A673 (cell line): ENCODE results near the gene OASL. TPM values are rescaled to one million over a fixed set of nuclear protein-coding genes. Genes with fewer than 3 reads are reported as not detected.

ENCODE experiments used
- BruUV-seq: library from RNA; stranded (reverse); fragments of 400-500 nt; replicated peaks from 2 replicates; lab custom pipeline; 2021; lab: Mats Ljungman, UMichigan
- CTCF ChIA-PET: fragments of 300-600 bp; sonication (Branson Sonifier 250); formaldehyde crosslinking; loops from one replicate; lab custom pipeline; 2022; ENCODE audit warnings: antibody characterized with exemption; lab: Charles Lee
- POLR2A ChIA-PET: fragments of 300-600 bp; sonication (Branson Sonifier 250); formaldehyde crosslinking; loops from one replicate; lab custom pipeline; 2022; ENCODE audit warnings: antibody characterized with exemption; ENCODE audit not compliant: low non-redundant PET; lab: Charles Lee
- DNase-seq: peaks from one replicate; pipeline ENCODE4 v3.0.0-alpha.2; 2015; ENCODE audit warnings: low spot score
- H3K27ac ChIP-seq: fragments of 200-600 bp; sonication (generic); 2 replicates; pipeline ENCODE4 v1.5.1; 2016; ENCODE audit warnings: mixed run types, low read depth, mild to moderate bottlenecking, mixed read lengths, antibody characterized with exemption, low read length; ENCODE audit not compliant: poor library complexity, severe bottlenecking
- H3K27me3 ChIP-seq: fragments of 200-600 bp; sonication (generic); replicated peaks from 2 replicates; pipeline ENCODE4 v1.6.1; 2017; ENCODE audit warnings: mixed run types, low read depth, mild to moderate bottlenecking, mixed read lengths, antibody characterized with exemption, low read length; ENCODE audit not compliant: insufficient read depth, poor library complexity
- H3K36me3 ChIP-seq: fragments of 200-600 bp; sonication (generic); 2 replicates; pipeline ENCODE4 v1.6.1; 2016; ENCODE audit warnings: mixed run types, mild to moderate bottlenecking, mixed read lengths, antibody characterized with exemption, low read length; ENCODE audit not compliant: insufficient read depth, poor library complexity, severe bottlenecking
- H3K4me1 ChIP-seq: fragments of 200-600 bp; sonication (generic); 2 replicates; pipeline ENCODE4 v1.6.1; 2017; ENCODE audit warnings: mixed run types, mild to moderate bottlenecking, mixed read lengths, antibody characterized with exemption, low read length; ENCODE audit not compliant: insufficient read depth, poor library complexity, severe bottlenecking
- H3K4me3 ChIP-seq: fragments of 200-600 bp; sonication (generic); 2 replicates; pipeline ENCODE4 v1.5.1; 2016; ENCODE audit warnings: low read depth, mixed run types, mild to moderate bottlenecking, mixed read lengths, low read length; ENCODE audit not compliant: poor library complexity, severe bottlenecking
- H3K9me3 ChIP-seq: fragments of 200-600 bp; sonication (generic); 2 replicates; pipeline ENCODE4 v1.6.1; 2016; ENCODE audit warnings: mixed run types, low read depth, mild to moderate bottlenecking, mixed read lengths, antibody characterized with exemption, low read length; ENCODE audit not compliant: poor library complexity, severe bottlenecking
- EZH2 ChIP-seq: fragments of 200-600 bp; sonication (generic); IDR thresholded peaks from 2 replicates; pipeline ENCODE4 v1.6.1; 2017; ENCODE audit warnings: borderline replicate concordance, low read depth, mild to moderate bottlenecking, mixed read lengths, antibody characterized with exemption, low read length; ENCODE audit not compliant: poor library complexity, severe bottlenecking
- intact Hi-C: fragments of 100-400 bp; cut with micrococcal nuclease; formaldehyde crosslinking; loops from one replicate; pipeline ENCODE4 v1.10.0; 2022; ENCODE audit not compliant: unreplicated experiment
- total RNA-seq: library from RNA; stranded (reverse); gene quantifications from 2 replicates; pipeline ENCODE4 v1.2.3, GENCODE V29; 2021
- TF ChIP-seq, protein P1 (sequence below): fragments of 300-800, 200-600 bp; sonication (generic); conservative IDR thresholded peaks from 2 replicates; pipeline ENCODE4 v1.5.1; 2017; ENCODE audit warnings: low read depth, mild to moderate bottlenecking, antibody characterized with exemption, low read length, moderate library complexity, mixed read lengths

The OASL gene
- total RNA-seq, 1 experiment from 2014 or later = 0.73 TPM

DNA sequence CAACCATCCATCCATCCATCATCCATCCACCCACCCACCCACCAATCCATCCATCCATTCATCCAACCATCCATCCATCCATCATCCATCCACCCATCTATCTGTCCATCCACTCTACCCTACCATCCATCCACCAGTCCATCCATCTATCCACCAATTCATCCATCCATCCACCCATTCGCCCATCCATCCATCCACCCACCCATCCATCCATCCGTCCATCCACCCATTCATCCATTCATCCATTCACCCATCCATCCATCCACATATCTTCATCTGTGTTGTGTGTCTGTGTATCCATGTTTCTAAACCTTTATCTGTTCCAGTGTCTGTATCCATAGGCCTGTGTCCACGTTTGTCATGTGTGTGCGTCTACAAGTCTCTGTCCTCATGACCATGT lies 50.8 kb downstream of the OASL start:
- H3K4me3 ChIP-seq = no peak overlapping the region
- no peaks in the 10 kb centered on the region for H3K4me1 ChIP-seq
- DNase-seq = no peak
- no peaks in the 10 kb centered on the region for H3K9me3 ChIP-seq
- no peaks in the 10 kb centered on the region for H3K27me3 ChIP-seq
- H3K27ac ChIP-seq = no peak overlapping the region
- no peak for TF ChIP-seq EZH2
- BruUV-seq = no TSS peak
- intact Hi-C loops = no loop called here
- no peaks in the 10 kb centered on the region for H3K36me3 ChIP-seq
- ChIA-PET POLR2A (no interaction called here), CTCF (no interaction called here)

DNA sequence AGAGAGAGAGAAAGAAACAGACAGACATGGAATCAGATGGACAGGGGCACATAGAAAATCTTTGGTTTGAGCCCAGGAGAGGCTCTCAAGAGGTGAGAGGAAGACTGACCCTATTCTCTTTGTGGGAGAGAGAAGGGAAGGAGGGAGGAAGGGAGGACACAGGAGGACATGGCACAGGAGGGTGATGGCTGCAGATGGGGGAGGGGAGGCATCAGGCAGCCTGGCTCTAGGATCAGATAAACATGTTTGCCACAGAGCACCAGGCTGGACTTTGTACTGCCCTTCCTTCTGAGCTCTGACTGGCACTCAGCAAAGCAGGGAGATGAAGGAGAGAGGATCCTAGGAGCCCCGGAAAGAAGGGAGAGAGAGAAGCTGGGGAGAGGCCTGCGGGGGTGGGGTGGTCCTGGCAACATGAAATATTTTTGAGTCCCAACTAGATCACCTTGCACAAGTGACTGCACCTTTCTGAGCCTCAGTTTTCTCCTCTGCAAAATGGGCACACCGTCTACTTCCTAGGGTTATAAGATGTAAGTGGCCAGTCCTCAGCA lies 54.6 kb downstream of the OASL start:
- Histone ChIP-seq H3K36me3 (no peaks in the 10 kb centered on the region), H3K9me3 (no peaks in the 10 kb centered on the region), H3K27me3 (no peaks in the 10 kb centered on the region), H3K27ac (no peak overlapping the region), H3K4me1 (no peaks in the 10 kb centered on the region), H3K4me3 (no peak overlapping the region)
- BruUV-seq = no TSS peak
- POLR2A ChIA-PET = no interaction called here
- no peak for DNase-seq
- CTCF ChIA-PET = interaction anchor here (0.6 kb wide), 1 partner anchor 28 kb away, joined by 6 read pairs; no protein-coding TSS in a partner anchor
- TF ChIP-seq, protein P1, sequence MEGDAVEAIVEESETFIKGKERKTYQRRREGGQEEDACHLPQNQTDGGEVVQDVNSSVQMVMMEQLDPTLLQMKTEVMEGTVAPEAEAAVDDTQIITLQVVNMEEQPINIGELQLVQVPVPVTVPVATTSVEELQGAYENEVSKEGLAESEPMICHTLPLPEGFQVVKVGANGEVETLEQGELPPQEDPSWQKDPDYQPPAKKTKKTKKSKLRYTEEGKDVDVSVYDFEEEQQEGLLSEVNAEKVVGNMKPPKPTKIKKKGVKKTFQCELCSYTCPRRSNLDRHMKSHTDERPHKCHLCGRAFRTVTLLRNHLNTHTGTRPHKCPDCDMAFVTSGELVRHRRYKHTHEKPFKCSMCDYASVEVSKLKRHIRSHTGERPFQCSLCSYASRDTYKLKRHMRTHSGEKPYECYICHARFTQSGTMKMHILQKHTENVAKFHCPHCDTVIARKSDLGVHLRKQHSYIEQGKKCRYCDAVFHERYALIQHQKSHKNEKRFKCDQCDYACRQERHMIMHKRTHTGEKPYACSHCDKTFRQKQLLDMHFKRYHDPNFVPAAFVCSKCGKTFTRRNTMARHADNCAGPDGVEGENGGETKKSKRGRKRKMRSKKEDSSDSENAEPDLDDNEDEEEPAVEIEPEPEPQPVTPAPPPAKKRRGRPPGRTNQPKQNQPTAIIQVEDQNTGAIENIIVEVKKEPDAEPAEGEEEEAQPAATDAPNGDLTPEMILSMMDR = no peak
- no peak for TF ChIP-seq EZH2
- intact Hi-C loops = no loop called here

DNA sequence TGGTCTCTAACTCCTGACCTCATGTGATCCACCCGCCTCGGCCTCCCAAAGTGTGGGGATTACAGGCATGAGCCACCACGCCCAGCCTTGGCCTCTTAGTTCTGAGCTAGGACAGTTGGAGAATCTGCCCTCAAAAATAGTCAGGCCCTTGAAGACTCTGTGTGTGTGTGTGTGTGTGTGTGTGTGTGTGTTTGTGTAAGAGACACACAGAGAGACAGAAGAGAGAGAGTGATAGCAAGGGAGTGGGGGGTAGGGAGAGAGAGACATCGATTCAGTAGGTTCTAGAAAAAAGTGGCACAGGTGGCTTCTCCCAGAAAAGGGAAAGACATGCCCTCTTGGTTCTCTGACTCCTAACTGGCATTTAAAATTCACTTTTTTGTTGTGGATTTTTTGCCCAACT lies 55.3 kb downstream of the OASL start:
- POLR2A ChIA-PET = interaction anchor here (0.5 kb wide), 1 partner anchor 31 kb away, joined by 4 read pairs; no protein-coding TSS in a partner anchor
- intact Hi-C loops = no loop called here
- CTCF ChIA-PET = no interaction called here
- H3K27me3 ChIP-seq = no peaks in the 10 kb centered on the region
- H3K4me3 ChIP-seq = no peak overlapping the region
- H3K27ac ChIP-seq = no peak overlapping the region
- no peaks in the 10 kb centered on the region for H3K9me3 ChIP-seq
- no TSS peak for BruUV-seq
- no peaks in the 10 kb centered on the region for H3K4me1 ChIP-seq
- DNase-seq = no peak
- no peak for TF ChIP-seq EZH2
- TF ChIP-seq, protein P1 = no peak
- H3K36me3 ChIP-seq = no peaks in the 10 kb centered on the region

DNA sequence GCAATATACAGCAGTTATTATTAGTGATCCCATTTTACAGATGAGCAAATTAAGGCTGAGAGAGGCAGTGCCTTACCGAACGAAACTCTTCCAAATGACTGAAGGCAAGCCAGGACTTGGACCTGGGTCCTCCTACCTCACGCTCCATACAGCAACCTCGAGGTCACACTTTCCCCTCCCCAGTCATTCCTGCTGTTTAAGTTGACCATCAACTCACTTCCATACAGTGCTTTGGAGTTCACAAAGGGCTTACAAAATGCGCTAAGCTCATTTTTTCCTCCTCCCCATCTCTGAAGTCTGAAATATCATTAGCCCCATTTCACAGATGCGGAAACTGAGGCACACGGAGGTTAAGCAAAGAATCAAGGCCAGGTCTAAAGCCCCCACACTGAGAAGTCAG lies 56.4 kb downstream of the OASL start:
- TF ChIP-seq EZH2 = no peak
- TF ChIP-seq, protein P1 = no peak
- BruUV-seq = no TSS peak
- no peak for DNase-seq
- Histone ChIP-seq H3K27me3 (no peaks in the 10 kb centered on the region), H3K36me3 (no peaks in the 10 kb centered on the region), H3K4me1 (no peaks in the 10 kb centered on the region), H3K4me3 (no peak overlapping the region), H3K27ac (no peak overlapping the region), H3K9me3 (no peaks in the 10 kb centered on the region)
- intact Hi-C loops = no loop called here
- ChIA-PET CTCF (no interaction called here), POLR2A (no interaction called here)
